Measurements from ENCODE around the gene BHLHA15.

The BHLHA15 gene

GRCh38 chr7:98225913-98226614 lies 14.8 kb downstream of the BHLHA15 start:
- DNase-seq (ENCODE audit: low read depth) = no peak

DNA sequence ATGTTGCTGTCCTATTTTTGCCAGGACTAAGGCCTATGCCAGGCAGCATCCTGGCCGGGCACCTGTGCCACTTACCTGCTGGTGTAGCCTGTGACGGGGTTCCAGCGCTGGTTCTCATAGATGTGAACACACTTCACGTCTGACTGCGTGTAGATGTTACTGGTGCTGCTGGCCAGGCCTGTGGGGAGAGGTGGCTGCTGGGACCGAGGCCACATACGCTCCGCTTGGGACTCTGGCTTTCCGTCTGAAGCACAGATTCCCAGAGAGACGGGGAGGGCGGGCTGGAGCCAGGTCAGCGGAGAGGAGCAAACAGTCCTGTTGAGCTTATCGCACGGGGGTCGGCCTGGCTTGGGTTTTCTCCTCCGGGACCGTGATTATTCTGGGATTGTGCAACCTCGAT lies 16.7 kb downstream of the BHLHA15 start:
- no peak for DNase-seq (ENCODE audit: low read depth)

DNA sequence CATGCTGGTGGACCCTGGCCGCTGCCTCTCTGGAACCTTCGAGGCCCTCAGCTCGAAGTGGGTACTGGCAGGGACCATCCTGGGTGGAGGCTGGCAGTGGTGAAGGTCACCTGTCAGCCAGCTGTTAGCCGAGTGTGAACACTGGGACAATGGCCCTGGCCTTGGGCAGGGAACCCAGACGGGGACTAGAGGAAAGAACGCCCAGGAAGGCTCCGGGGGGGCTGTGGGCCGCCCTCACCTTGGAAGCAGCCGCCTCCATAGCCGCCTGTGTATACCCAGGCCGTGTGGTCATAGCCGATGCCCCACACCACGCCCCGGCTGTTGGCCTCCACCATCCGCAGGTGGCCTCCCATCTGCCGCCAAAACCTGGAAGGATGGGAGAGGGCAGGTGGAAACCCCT lies 17.6 kb downstream of the BHLHA15 start:
- no peak for DNase-seq (ENCODE audit: low read depth)

DNA sequence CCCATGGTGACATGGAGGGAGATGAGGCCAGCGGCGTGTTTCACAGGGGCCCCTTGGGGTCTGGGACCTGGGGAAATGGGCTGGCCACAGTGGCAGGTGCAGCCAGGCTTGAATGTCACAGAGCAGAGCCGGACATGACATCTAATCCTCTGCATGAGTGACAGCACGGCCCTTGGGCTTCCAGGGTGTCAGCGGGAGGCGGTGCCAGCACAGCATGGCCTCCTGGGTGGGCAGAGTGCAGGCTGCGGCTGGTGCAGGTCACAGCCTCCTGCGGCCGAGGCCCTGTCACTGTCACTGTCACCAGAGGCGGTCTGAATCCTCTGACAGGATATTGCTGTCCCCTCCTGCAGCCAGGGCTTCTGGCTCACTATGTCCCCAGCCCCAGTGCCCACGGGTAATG lies 18.2 kb downstream of the BHLHA15 start:
- DNase-seq (ENCODE audit: low read depth) = no peak

DNA sequence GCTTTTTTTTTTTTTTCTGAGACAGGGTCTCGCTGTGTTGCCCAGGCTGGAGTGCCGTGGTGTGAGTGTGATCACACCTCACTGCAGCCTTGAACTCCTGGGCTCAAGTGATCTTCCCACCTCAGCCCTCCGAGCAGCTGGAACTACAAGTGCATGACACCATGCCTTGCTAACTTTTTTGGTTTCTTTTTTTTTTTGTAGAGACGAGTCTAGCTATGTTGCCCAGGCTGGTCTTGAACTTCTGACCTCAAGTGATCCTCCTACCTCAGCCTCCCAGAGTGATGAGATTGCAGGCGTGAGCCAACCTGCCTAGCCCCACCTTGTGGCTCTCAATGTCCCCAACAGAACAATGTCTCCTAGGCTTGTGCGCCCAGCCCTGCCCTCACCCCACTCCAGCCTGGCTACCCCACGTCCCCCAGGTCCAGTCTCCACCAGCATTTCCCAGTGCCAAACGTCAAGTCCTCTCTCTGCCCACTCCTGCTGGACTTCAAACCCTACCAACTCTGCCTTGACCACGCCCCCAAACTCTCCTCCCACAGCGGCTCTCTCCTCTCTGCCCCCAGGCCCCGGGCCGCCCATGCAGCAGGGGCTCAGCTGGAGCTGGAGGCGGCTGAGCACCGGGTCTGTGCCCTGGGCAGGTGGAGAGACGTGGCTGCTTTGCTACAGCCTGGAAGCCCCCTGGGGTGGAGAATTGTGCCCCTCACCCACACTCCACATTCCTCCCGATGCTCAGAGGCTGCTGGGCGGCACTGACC lies 18.9 kb downstream of the BHLHA15 start:
- DNase-seq (ENCODE audit: low read depth) = no peak

GRCh38 chr7:98230746-98231471 lies 19.7 kb downstream of the BHLHA15 start:
- no peak for DNase-seq (ENCODE audit: low read depth)

DNA sequence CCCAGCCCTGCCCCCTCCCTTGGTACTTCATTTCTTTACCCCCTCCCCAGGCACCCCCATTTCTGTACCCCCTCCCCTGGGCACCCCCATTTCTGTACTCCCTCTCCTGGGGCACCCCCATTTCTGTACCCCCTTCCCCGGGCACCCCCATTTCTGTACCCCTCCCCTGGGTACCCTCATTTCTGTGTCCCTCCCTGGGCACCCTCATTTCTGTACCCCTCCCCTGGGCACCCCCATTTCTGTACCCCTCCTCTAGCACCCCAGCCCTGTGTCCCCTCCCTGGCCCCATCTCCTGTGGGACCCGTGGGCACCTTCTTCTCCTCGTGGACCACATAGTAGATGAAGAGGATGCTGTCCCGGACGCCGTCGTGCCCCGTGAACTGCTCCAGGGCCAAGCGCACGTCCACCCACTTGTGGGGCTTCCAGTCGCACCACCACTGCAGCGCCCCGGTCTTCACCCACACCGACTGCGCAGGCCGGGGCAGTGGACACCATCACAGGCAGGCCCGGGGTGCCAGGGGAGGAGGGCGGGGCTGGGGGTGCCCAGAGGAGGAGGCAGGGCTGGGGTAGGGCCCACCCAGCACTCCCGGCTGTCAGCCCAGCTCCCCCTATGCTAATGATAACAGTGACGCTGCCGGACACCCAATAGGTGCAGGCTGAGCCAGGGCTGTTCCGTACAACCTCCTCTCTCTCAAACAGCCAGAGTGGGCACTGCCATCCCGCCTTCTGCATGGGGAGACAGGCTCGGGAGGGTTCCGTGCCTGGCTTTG lies 20.4 kb downstream of the BHLHA15 start:
- no peak for DNase-seq (ENCODE audit: low read depth)

- no peak for DNase-seq (ENCODE audit: low read depth)
Measured at GRCh38 chr7:98232263-98232585, 21.0 kb downstream of the BHLHA15 start.

- DNase-seq (ENCODE audit: low read depth) = no peak
Measured at GRCh38 chr7:98232799-98233198, 21.6 kb downstream of the BHLHA15 start.

DNA sequence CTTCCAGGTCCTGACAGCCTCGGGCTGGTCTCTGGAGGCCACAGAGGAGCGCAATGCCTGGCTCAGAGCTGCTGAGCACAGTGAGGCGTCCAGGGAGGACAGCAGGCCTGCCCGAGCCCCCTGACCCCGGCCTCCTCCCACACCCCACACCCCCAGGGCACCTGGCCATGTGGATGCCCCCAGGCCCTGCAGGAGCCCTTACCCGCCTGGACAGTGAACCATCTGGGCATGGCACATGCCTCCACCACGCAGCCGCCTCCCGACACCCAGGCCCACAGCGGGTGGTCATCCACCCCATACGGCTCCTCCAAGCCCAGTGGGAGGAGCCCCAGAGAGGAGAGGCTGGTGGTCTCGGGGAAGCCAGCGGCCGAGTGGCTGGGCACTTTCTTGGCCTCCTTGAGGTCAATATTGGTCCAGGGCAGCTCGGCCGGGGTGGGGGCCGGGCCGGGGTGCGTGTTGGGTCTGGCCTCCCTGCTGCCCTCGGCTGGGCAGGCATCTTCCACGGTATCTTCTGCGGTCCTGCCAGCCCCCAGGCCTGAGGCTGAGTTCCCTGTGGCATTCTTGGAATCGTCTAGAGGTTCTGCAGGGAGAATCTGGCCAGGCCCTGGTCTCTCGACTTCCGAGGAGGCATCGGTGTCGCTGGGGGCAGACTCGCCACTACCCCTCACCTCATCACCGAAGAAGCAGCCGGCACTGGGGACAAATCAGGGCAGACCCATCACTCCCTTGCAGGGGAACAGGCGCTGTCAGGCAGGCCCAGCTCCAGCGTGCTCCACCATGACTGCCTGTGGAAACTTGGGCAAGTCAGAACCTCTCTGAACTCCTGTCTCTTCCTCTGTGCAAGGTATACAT lies 22.2 kb downstream of the BHLHA15 start:
- DNase-seq (ENCODE audit: low read depth) = no peak

GRCh38 chr7:98234429-98235147 lies 23.3 kb downstream of the BHLHA15 start:
- no peak for DNase-seq (ENCODE audit: low read depth)

- DNase-seq (ENCODE audit: low read depth) = no peak
Measured at GRCh38 chr7:98235901-98236300, 24.7 kb downstream of the BHLHA15 start.

GRCh38 chr7:98236355-98237185 lies 25.3 kb downstream of the BHLHA15 start:
- DNase-seq (ENCODE audit: low read depth) = no peak

- no peak for DNase-seq (ENCODE audit: low read depth)
Measured at GRCh38 chr7:98238076-98238475, 26.8 kb downstream of the BHLHA15 start.

- no peak for DNase-seq (ENCODE audit: low read depth)
Measured at GRCh38 chr7:98238976-98239375, 27.7 kb downstream of the BHLHA15 start.

DNA sequence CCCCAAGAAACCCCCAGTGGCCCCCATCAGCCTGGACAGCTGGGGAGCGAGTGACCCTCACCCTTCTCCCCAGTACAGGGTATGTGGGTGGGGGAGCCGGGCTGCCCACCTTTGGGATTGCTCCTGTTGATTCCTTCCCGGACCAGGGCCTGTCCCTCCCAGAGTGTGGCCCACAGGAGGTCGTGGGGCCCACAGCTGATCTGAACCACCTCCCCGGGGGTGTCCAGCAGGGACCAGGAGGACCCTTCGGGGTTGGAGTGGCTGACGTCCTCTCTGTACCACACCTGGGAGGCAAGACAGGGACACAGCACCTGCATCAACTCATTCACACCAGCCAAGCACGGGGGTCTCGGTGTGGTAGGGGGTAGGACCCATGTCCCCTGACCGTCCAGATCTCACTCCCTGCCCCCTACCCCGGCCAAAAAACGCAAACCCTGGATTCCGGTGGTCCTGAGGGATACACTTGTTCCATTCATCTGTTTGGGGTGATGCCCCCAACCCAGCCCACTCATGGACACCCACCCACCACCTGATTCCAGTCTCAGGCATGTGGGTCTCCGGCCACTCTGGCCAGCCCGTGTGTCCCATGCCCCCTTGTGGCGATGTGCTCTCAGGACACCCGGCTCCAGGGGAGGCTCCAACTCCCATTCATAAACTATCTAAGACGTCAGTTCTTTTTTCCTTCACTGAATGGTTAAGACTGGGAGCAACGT lies 29.9 kb downstream of the BHLHA15 start:
- no peak for DNase-seq (ENCODE audit: low read depth)

DNA sequence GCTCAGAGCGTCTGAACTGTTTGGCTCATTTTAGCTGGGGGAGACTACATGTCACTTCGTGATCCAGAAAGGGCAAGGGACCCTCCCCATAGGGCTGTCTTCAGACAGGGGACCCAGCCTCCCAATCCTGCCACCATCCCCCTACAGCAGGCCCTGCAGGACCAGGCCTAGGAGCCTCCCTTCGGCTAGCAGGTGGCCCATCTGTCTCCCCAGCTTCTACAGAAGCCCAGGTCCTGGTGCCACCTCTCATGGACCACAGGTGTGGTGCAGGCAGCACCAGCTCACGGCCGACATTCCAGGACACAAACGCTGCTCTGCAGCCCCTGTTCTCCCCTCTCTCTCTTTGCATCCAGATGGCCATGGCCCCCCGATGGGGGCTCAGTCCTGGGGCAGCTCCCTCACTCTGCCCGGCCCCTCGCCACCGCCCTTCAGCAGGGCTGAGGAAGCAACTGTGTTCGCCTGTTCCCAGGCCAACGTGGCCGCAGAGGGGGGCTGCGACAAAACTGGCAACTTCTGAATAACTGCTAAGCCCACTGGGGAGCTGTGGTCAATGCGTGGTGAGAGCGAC lies 30.5 kb downstream of the BHLHA15 start:
- DNase-seq (ENCODE audit: low read depth) = no peak

- no peak for DNase-seq (ENCODE audit: low read depth)
Measured at GRCh38 chr7:98242342-98242741, 31.1 kb downstream of the BHLHA15 start.

- DNase-seq (ENCODE audit: low read depth) = no peak
Measured at GRCh38 chr7:98242934-98243333, 31.7 kb downstream of the BHLHA15 start.

All from activated T-cell treated with anti-CD3 and anti-CD28 coated beads for 24 hours (primary cell).